ENCODE data around the gene KXD1.

KXD1 gene

DNA sequence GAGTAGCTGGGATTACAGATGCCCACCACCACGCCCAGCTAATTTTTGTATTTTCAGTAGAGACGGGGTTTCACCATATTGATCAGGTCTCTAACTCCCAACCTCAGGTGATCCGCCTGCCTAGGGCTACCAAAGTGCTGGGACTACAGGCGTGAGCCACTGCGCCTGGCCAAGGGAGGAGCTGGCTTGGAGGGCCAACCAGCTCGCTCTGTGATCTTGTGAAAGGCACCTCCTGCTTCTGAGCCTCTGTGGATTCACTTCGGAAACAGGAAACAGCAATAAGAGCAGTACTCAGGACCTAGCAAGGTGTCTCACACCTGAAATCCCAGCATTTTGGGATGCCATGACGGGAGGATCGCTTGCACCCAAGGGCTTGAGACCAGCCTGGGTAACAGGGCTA lies 33.8 kb upstream of the KXD1 start:
- no peak for TF ChIP-seq YY1 (IDR thresholded peaks at IDR 0.05; ENCODE audit: insufficient read depth, insufficient read length)
- no peak for TF ChIP-seq ZNF274 (IDR thresholded peaks at IDR 0.05; ENCODE audit: low read depth, low read length)
- no peak for TF ChIP-seq SUZ12 (IDR thresholded peaks at IDR 0.05; ENCODE audit: extremely low read depth, insufficient read depth, insufficient read length)
- H3K4me3 ChIP-seq (ENCODE audit: insufficient read length, low read depth), result no peak overlapping the region
- no peak for DNase-seq (ENCODE audit: low read depth, low spot score)
- H3K36me3 ChIP-seq (ENCODE audit: insufficient read depth, insufficient read length, low read length), result peaks cover 3% of the 10 kb centered on the region
- peaks cover 3% of the 10 kb centered on the region for H3K4me1 ChIP-seq (ENCODE audit: insufficient read depth, insufficient read length)
- H3K27me3 ChIP-seq (ENCODE audit: insufficient read depth, insufficient read length), result no peaks in the 10 kb centered on the region
- H3K9me3 ChIP-seq (ENCODE audit: insufficient read depth, low read length), result no peaks in the 10 kb centered on the region
- H3K9ac ChIP-seq (ENCODE audit: insufficient read length, low read depth), result no peak overlapping the region

DNA sequence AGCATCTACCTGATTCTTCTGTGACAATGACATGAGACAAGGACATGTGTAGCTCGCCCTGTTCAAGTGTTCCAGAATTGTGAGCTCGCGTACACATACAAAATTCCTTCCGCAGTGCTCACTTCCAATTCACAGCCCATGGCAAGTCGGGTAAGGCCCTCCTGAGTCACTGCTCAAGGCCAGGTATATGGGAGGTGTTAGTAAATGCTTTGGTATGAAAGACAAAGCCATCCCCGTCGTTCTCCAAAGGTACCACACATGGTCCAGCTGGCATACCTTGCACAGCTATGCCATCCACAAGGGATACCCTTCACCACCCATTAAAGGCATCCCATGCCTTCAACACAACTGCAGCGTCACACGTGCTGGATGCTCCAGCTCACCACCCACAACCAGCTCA lies 31.4 kb upstream of the KXD1 start:
- H3K27me3 ChIP-seq (ENCODE audit: insufficient read depth, insufficient read length), result no peaks in the 10 kb centered on the region
- peaks cover 11% of the 10 kb centered on the region for H3K36me3 ChIP-seq (ENCODE audit: insufficient read depth, insufficient read length, low read length)
- no peak overlapping the region for H3K4me3 ChIP-seq (ENCODE audit: insufficient read length, low read depth)
- no peak for DNase-seq (ENCODE audit: low read depth, low spot score)
- TF ChIP-seq ZNF274 (IDR thresholded peaks at IDR 0.05; ENCODE audit: low read depth, low read length) (no peak), YY1 (IDR thresholded peaks at IDR 0.05; ENCODE audit: insufficient read depth, insufficient read length) (no peak), SUZ12 (IDR thresholded peaks at IDR 0.05; ENCODE audit: extremely low read depth, insufficient read depth, insufficient read length) (no peak)
- H3K9ac ChIP-seq (ENCODE audit: insufficient read length, low read depth), result no peak overlapping the region
- H3K9me3 ChIP-seq (ENCODE audit: insufficient read depth, low read length), result no peaks in the 10 kb centered on the region
- H3K4me1 ChIP-seq (ENCODE audit: insufficient read depth, insufficient read length), result no peaks in the 10 kb centered on the region

DNA sequence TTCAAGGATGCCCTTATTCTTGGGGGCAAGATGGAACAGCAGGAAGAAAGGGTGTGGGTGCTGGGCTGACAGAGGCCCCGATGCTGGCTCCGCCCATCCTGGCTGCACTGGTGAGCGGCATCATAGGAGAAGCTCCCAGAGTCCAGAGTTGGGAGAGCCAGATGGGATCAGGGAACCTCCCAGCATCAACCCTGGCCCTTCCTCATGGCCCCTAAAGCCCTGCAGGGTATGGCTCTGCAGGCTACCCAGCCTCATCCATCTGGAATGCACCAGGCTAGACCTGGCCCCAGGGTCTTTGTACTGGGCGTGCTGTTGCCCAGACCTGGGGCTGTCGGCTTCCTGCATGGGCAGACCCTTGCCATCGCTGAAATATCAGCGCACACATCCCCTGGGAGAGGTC lies 27.9 kb upstream of the KXD1 start:
- no peak for DNase-seq (ENCODE audit: low read depth, low spot score)
- Histone ChIP-seq H3K4me3 (ENCODE audit: insufficient read length, low read depth) (no peak overlapping the region), H3K27me3 (ENCODE audit: insufficient read depth, insufficient read length) (no peaks in the 10 kb centered on the region), H3K4me1 (ENCODE audit: insufficient read depth, insufficient read length) (no peaks in the 10 kb centered on the region), H3K9ac (ENCODE audit: insufficient read length, low read depth) (peak overlapping the region; percentile 8), H3K9me3 (ENCODE audit: insufficient read depth, low read length) (no peaks in the 10 kb centered on the region), H3K36me3 (ENCODE audit: insufficient read depth, insufficient read length, low read length) (peaks cover 32% of the 10 kb centered on the region)
- TF ChIP-seq YY1 (IDR thresholded peaks at IDR 0.05; ENCODE audit: insufficient read depth, insufficient read length) (no peak), SUZ12 (IDR thresholded peaks at IDR 0.05; ENCODE audit: extremely low read depth, insufficient read depth, insufficient read length) (no peak), ZNF274 (IDR thresholded peaks at IDR 0.05; ENCODE audit: low read depth, low read length) (no peak)

DNA sequence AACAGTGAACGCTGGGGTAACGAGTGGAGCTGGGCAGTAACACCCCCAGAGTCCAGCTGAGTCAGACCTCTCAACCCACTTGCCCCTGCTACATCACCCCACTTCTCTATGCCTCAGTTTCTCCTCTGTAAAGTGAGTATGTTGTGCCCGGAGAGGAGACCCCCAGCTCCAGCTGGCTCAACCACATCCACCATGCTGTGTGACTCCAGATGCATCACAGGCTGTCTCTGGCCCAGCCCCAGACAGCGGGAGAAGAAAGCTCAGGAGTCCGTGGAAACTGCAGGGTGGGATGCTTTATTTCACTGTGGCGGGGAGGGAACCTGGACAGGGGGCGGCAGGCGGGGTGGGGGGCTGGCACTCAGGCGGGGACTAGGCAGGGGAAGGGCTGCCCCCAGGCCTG lies 26.2 kb upstream of the KXD1 start:
- no peak overlapping the region for H3K4me3 ChIP-seq (ENCODE audit: insufficient read length, low read depth)
- H3K36me3 ChIP-seq (ENCODE audit: insufficient read depth, insufficient read length, low read length), result peaks cover 47% of the 10 kb centered on the region
- no peaks in the 10 kb centered on the region for H3K9me3 ChIP-seq (ENCODE audit: insufficient read depth, low read length)
- no peak for DNase-seq (ENCODE audit: low read depth, low spot score)
- no peaks in the 10 kb centered on the region for H3K4me1 ChIP-seq (ENCODE audit: insufficient read depth, insufficient read length)
- TF ChIP-seq SUZ12 (IDR thresholded peaks at IDR 0.05; ENCODE audit: extremely low read depth, insufficient read depth, insufficient read length) (no peak), ZNF274 (IDR thresholded peaks at IDR 0.05; ENCODE audit: low read depth, low read length) (no peak), YY1 (IDR thresholded peaks at IDR 0.05; ENCODE audit: insufficient read depth, insufficient read length) (no peak)
- H3K27me3 ChIP-seq (ENCODE audit: insufficient read depth, insufficient read length), result no peaks in the 10 kb centered on the region
- no peak overlapping the region for H3K9ac ChIP-seq (ENCODE audit: insufficient read length, low read depth)

DNA sequence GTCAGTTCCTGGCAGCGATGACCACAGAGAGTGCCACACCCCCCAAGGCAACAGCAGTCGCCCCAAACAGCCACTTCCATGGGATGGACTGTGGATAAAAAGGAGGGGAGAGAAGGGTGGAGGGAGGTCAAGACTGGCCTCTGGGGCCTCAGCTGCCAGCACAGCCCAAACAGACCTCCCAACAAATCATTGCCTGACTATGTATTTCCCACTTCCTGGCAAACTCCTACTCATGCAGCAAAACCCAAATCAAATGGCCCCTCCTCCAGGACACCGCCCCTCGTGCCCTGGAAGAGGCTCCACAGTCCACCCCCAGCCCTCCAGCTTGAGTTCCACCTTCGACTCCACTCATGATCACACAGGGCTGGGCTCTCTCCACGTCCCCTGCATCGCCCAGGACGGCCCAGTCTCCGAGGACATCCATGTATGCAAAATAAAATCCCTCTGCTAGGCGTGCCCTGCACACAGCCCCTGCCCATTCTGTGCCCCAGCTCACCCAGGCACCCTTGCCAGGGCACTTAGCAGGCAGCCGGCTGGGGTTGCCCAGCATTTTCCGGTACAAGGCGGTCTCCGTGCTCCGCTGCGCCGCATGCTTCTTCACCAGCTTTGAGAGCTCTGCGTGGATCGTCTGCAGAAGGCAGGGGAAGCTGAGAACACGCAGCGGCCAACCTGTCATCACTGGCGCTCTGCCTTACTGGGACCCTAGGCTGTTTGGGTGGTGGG lies 25.3 kb upstream of the KXD1 start:
- no peak for DNase-seq (ENCODE audit: low read depth, low spot score)
- Histone ChIP-seq H3K4me1 (ENCODE audit: insufficient read depth, insufficient read length) (no peaks in the 10 kb centered on the region), H3K36me3 (ENCODE audit: insufficient read depth, insufficient read length, low read length) (peaks cover 56% of the 10 kb centered on the region), H3K9ac (ENCODE audit: insufficient read length, low read depth) (no peak overlapping the region), H3K4me3 (ENCODE audit: insufficient read length, low read depth) (no peak overlapping the region), H3K9me3 (ENCODE audit: insufficient read depth, low read length) (no peaks in the 10 kb centered on the region), H3K27me3 (ENCODE audit: insufficient read depth, insufficient read length) (no peaks in the 10 kb centered on the region)
- TF ChIP-seq YY1 (IDR thresholded peaks at IDR 0.05; ENCODE audit: insufficient read depth, insufficient read length) (no peak), ZNF274 (IDR thresholded peaks at IDR 0.05; ENCODE audit: low read depth, low read length) (no peak), SUZ12 (IDR thresholded peaks at IDR 0.05; ENCODE audit: extremely low read depth, insufficient read depth, insufficient read length) (no peak)

DNA sequence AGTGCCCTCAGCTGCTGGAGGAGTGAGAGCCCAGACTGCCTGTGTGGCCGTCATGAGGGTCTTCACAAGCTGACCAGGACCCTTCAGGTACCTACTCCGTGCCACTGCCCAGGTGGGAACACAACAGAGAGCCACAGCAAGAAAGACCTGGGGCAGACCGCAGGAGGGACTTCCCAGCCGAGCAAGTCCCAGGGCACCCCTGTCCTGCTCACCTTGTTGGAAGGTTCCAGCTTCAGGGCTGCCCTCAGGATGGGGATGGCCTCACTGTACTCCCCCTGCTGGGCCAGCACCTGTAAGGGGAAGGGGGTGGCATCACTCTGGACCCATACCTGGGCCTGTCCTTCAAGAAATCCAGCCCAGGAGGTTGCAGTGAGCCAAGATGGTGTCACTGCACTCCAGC lies 24.6 kb upstream of the KXD1 start:
- peaks cover 63% of the 10 kb centered on the region for H3K36me3 ChIP-seq (ENCODE audit: insufficient read depth, insufficient read length, low read length)
- TF ChIP-seq ZNF274 (IDR thresholded peaks at IDR 0.05; ENCODE audit: low read depth, low read length) (no peak), SUZ12 (IDR thresholded peaks at IDR 0.05; ENCODE audit: extremely low read depth, insufficient read depth, insufficient read length) (no peak), YY1 (IDR thresholded peaks at IDR 0.05; ENCODE audit: insufficient read depth, insufficient read length) (no peak)
- no peak overlapping the region for H3K9ac ChIP-seq (ENCODE audit: insufficient read length, low read depth)
- no peaks in the 10 kb centered on the region for H3K4me1 ChIP-seq (ENCODE audit: insufficient read depth, insufficient read length)
- no peak overlapping the region for H3K4me3 ChIP-seq (ENCODE audit: insufficient read length, low read depth)
- DNase-seq (ENCODE audit: low read depth, low spot score), result no peak
- no peaks in the 10 kb centered on the region for H3K27me3 ChIP-seq (ENCODE audit: insufficient read depth, insufficient read length)
- H3K9me3 ChIP-seq (ENCODE audit: insufficient read depth, low read length), result no peaks in the 10 kb centered on the region

DNA sequence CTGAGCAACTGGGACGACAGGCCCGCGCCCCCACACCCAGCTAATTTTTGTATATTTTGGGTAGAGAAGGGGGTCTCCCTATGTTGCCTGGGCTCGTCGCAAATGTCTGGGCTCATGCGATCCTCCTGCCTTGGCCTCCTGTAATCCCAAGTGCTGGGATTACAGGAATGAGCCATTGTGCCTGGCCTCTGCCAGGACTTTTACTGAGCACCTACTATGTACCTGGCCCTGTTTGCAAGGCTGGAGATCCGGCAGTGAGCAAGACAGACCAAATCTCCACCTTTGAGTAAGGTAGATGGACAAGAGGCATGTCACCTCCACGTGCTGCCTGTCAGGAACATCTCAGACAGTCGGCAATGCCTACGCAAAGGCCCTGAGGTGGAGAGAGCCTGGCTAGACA lies 21.2 kb upstream of the KXD1 start:
- no peak for DNase-seq (ENCODE audit: low read depth, low spot score)
- H3K9ac ChIP-seq (ENCODE audit: insufficient read length, low read depth), result no peak overlapping the region
- TF ChIP-seq ZNF274 (IDR thresholded peaks at IDR 0.05; ENCODE audit: low read depth, low read length), result no peak
- no peak for TF ChIP-seq YY1 (IDR thresholded peaks at IDR 0.05; ENCODE audit: insufficient read depth, insufficient read length)
- no peak for TF ChIP-seq SUZ12 (IDR thresholded peaks at IDR 0.05; ENCODE audit: extremely low read depth, insufficient read depth, insufficient read length)
- H3K4me3 ChIP-seq (ENCODE audit: insufficient read length, low read depth), result no peak overlapping the region
- H3K27me3 ChIP-seq (ENCODE audit: insufficient read depth, insufficient read length), result no peaks in the 10 kb centered on the region
- H3K9me3 ChIP-seq (ENCODE audit: insufficient read depth, low read length), result no peaks in the 10 kb centered on the region
- peaks cover 81% of the 10 kb centered on the region for H3K36me3 ChIP-seq (ENCODE audit: insufficient read depth, insufficient read length, low read length)
- no peaks in the 10 kb centered on the region for H3K4me1 ChIP-seq (ENCODE audit: insufficient read depth, insufficient read length)

Data from NT2/D1 (cell line).